HepG2 (cell line): ENCODE measurements around the gene MYO7B. TPM values are rescaled to one million over a fixed set of nuclear protein-coding genes. Genes with fewer than 3 reads are reported as not detected.

Source experiments
- ATAC-seq: fragments of 200-7000 bp; cut with Tn5 transposase; 3 replicates; pipeline ENCODE4 v1.9.1; 2020; ENCODE audit warnings: mild to moderate bottlenecking, moderate library complexity
- BruUV-seq: library from RNA; stranded (reverse); fragments of 400-500 nt; replicated peaks from 2 replicates; lab custom pipeline; 2021; lab: Mats Ljungman, UMichigan
- CTCF ChIA-PET: fragments of 300-600 bp; formaldehyde crosslinking; extraction: SDS; loops from one replicate; lab custom pipeline; 2021; ENCODE audit warnings: low total read pairs, inconsistent platforms, low intra/inter-chr PET ratio; lab: Yijun Ruan, JAX
- POLR2A ChIA-PET: fragments of 350-600 bp; sonication (Branson Sonifier 250); formaldehyde crosslinking; loops from one replicate; lab custom pipeline; 2020; ENCODE audit warnings: antibody characterized with exemption, inconsistent platforms; lab: Yijun Ruan, JAX
- DNase-seq: peaks from one replicate; pipeline ENCODE4 v3.0.0-alpha.2; 2015; ENCODE audit warnings: low spot score
- FAIRE-seq: peaks from 3 replicates; lab custom pipeline; 2011; peaks lifted over from hg19 to GRCh38; lab: Jason Lieb, UNC
- H2AFZ ChIP-seq: one replicate; pipeline ENCODE4 v1.6.1; 2011; ENCODE audit warnings: low read length, inconsistent platforms
- H3K27ac ChIP-seq: fragments of 300-600 bp; 3 replicates; pipeline ENCODE4 v1.8.0; 2011; ENCODE audit warnings: mixed run types, mild to moderate bottlenecking, mixed read lengths, low read length, inconsistent platforms; ENCODE audit not compliant: insufficient read depth; ENCODE audit errors: extremely low read length
- H3K27me3 ChIP-seq, 2 experiments: fragments of 200-600 bp in 1 of 2; 2 replicates in 1 of 2; 3 replicates in 1 of 2; pipeline versions ENCODE4 v1.6.0 to v1.8.0; 2011; ENCODE audit warnings: low read length in 2 of 2, mild to moderate bottlenecking in 2 of 2, moderate library complexity in 2 of 2, inconsistent platforms in 1 of 2; ENCODE audit not compliant: insufficient read depth in 2 of 2, control insufficient read depth in 1 of 2
- H3K36me3 ChIP-seq, 2 experiments: fragments of 200-600 bp in 1 of 2; replicated peaks in 1 of 2; 2 replicates in 1 of 2; 3 replicates in 1 of 2; pipeline versions ENCODE4 v1.5.1 to v1.8.0; 2011; ENCODE audit warnings: low read length in 2 of 2, inconsistent platforms in 1 of 2; ENCODE audit not compliant: insufficient read depth in 2 of 2, control insufficient read depth in 1 of 2
- H3K4me1 ChIP-seq: 2 replicates; pipeline ENCODE4 v1.5.1; 2012; ENCODE audit warnings: low read length, inconsistent platforms; ENCODE audit not compliant: insufficient read depth
- H3K4me2 ChIP-seq: 2 replicates; pipeline ENCODE4 v1.6.0; 2011; ENCODE audit warnings: low read depth, low read length, inconsistent platforms
- H3K4me3 ChIP-seq, 3 experiments: fragments of 200-600 bp in 1 of 3; sonication (generic), shearing (Covaris generic) in 1 of 3; replicated peaks in 1 of 3; 2 replicates each; pipeline ENCODE4 v1.5.1; 2011 to 2016; ENCODE audit warnings: low read length in 3 of 3, inconsistent platforms in 2 of 3, low read depth in 2 of 3, mild to moderate bottlenecking in 2 of 3, control low read depth in 1 of 3, mixed read lengths in 1 of 3; ENCODE audit not compliant: insufficient read depth in 1 of 3
- H3K79me2 ChIP-seq: one replicate; pipeline ENCODE4 v1.6.1; 2011; ENCODE audit warnings: low read length, inconsistent platforms; ENCODE audit not compliant: insufficient read depth
- H3K9ac ChIP-seq: 2 replicates; pipeline ENCODE4 v1.6.0; 2011; ENCODE audit warnings: mild to moderate bottlenecking, low read depth, low read length, inconsistent platforms; ENCODE audit not compliant: insufficient read depth
- H3K9me3 ChIP-seq: 2 replicates; pipeline ENCODE4 v1.5.1; 2012; ENCODE audit warnings: mild to moderate bottlenecking, low read length
- H4K20me1 ChIP-seq: 2 replicates; pipeline ENCODE4 v1.6.0; 2011; ENCODE audit warnings: inconsistent platforms, mild to moderate bottlenecking, low read length, moderate library complexity; ENCODE audit not compliant: insufficient read depth
- DBP ChIP-seq: sonication (generic); formaldehyde crosslinking; IDR thresholded peaks from 2 replicates; pipeline ENCODE4 v1.4.0; 2020; ENCODE audit warnings: missing genetic modification reagents; ENCODE audit errors: not compliant biosample characterization
- FOXK1 ChIP-seq: sonication (generic); formaldehyde crosslinking; IDR thresholded peaks from 2 replicates; pipeline ENCODE4 v1.4.0; 2020; ENCODE audit warnings: low read depth, missing genetic modification reagents, borderline replicate concordance
- HDAC6 ChIP-seq: fragments of 200-600 bp; sonication (generic); IDR thresholded peaks from 2 replicates; pipeline ENCODE4 v1.7.0; 2017; ENCODE audit warnings: mild to moderate bottlenecking, antibody characterized with exemption, low read length, low read depth
- NFIB ChIP-seq: sonication (generic); formaldehyde crosslinking; IDR thresholded peaks from 2 replicates; pipeline ENCODE4 v1.9.0; 2021; ENCODE audit warnings: missing genetic modification reagents, mild to moderate bottlenecking, borderline replicate concordance
- SRSF4 ChIP-seq: fragments of 200-400 bp; formaldehyde crosslinking; IDR thresholded peaks from one replicate; pipeline ENCODE4 v1.6.1; 2018; ENCODE audit warnings: mild to moderate bottlenecking, low read depth, low read length, moderate library complexity; ENCODE audit not compliant: poor library complexity, severe bottlenecking
- TOE1 ChIP-seq: sonication (generic); formaldehyde crosslinking; IDR thresholded peaks from 2 replicates; pipeline ENCODE4 v1.4.0; 2020; ENCODE audit warnings: mild to moderate bottlenecking, missing genetic modification reagents
- WGBS: methylation state at CpG from one replicate; pipeline ENCODE4 v1.1.6; 2017; ENCODE audit warnings: low lambda C conversion rate; 5-methylcytosine and 5-hydroxymethylcytosine counted together
- in situ Hi-C: cut with HindIII; loops from 2 replicates; pipeline ENCODE4 v1.10.0; 2017; ENCODE audit warnings: low pct_unique_long_range_greater_than_20kb; ENCODE audit not compliant: extremely low pct_ligation_motif_present
- intact Hi-C: fragments of 100-400 bp; cut with micrococcal nuclease; formaldehyde crosslinking; loops from one replicate; pipeline ENCODE4 v1.10.0; 2022; ENCODE audit not compliant: unreplicated experiment
- polyA plus RNA-seq, 8 experiments: library from polyadenylated mRNA; depleted of rRNA in 3 of 8; stranded (reverse) in 7 of 8; unstranded in 1 of 8; fragments of >200 nt; fragmentation: Illumina TruSeq in 4 of 8; extraction: Trizol in 4 of 8; gene quantifications; 2 replicates each; pipeline versions ENCODE4 v1.2.1 to v1.2.3, GENCODE V29; 2011 to 2016; ENCODE audit warnings: low read depth in 4 of 8, missing spikeins in 1 of 8, mixed read lengths in 1 of 8; ENCODE audit not compliant: insufficient read depth in 1 of 8
- total RNA-seq, 5 experiments: library from RNA; depleted of rRNA; stranded (reverse); fragments of >200 nt; fragmentation: Illumina TruSeq; extraction: Trizol; gene quantifications; 2 replicates each; pipeline ENCODE4 v1.2.3, GENCODE V29; 2016; ENCODE audit warnings: low read depth in 1 of 5
- TF ChIP-seq, protein P1 (sequence below): sonication (generic); formaldehyde crosslinking; IDR thresholded peaks from 2 replicates; pipeline ENCODE4 v1.4.0; 2020; ENCODE audit warnings: missing genetic modification reagents, borderline replicate concordance

The MYO7B gene
- total and polyA plus RNA-seq, 2 of the 13 experiments (the other 11 are each of a cell fraction or from before 2014, with no cell fraction given), result not detected

GRCh38 chr2:127545796-127546195, 10.3 kb downstream of the MYO7B start:
- intact Hi-C loops, result no loop called here
- H3K79me2 ChIP-seq, result no peaks in the 10 kb centered on the region
- peaks cover 1 to 30% of the 10 kb centered on the region in 2 experiments; a peak in 1 of 5 replicates for H3K27me3 ChIP-seq
- no peaks in the 10 kb centered on the region for H4K20me1 ChIP-seq
- DNase-seq, result no peak
- H3K27ac ChIP-seq, result no peak overlapping the region
- H3K4me2 ChIP-seq, result no peak overlapping the region
- peaks cover 17% of the 10 kb centered on the region for H3K4me1 ChIP-seq
- CTCF ChIA-PET, result no interaction called here
- POLR2A ChIA-PET, result no interaction called here
- no peak overlapping the region for H3K4me3 ChIP-seq
- no peaks in the 10 kb centered on the region for H3K9me3 ChIP-seq
- H2AFZ ChIP-seq, result no peak overlapping the region
- no peaks in the 10 kb centered on the region for H3K36me3 ChIP-seq
- no peak overlapping the region for H3K9ac ChIP-seq
- no peak for FAIRE-seq
- in situ Hi-C loops, result no loop called here
- WGBS, result no CpG with 5 or more reads among the region's 1 CpG
- BruUV-seq, result no TSS peak
- TF ChIP-seq SRSF4, result no peak
- TF ChIP-seq TOE1, result no peak
- no peak for TF ChIP-seq NFIB (CRISPR knock-in tag)
- TF ChIP-seq, protein P1, sequence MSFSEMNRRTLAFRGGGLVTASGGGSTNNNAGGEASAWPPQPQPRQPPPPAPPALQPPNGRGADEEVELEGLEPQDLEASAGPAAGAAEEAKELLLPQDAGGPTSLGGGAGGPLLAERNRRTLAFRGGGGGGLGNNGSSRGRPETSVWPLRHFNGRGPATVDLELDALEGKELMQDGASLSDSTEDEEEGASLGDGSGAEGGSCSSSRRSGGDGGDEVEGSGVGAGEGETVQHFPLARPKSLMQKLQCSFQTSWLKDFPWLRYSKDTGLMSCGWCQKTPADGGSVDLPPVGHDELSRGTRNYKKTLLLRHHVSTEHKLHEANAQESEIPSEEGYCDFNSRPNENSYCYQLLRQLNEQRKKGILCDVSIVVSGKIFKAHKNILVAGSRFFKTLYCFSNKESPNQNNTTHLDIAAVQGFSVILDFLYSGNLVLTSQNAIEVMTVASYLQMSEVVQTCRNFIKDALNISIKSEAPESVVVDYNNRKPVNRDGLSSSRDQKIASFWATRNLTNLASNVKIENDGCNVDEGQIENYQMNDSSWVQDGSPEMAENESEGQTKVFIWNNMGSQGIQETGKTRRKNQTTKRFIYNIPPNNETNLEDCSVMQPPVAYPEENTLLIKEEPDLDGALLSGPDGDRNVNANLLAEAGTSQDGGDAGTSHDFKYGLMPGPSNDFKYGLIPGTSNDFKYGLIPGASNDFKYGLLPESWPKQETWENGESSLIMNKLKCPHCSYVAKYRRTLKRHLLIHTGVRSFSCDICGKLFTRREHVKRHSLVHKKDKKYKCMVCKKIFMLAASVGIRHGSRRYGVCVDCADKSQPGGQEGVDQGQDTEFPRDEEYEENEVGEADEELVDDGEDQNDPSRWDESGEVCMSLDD, result no peak
- no peak for TF ChIP-seq DBP (CRISPR knock-in tag)
- no peak for TF ChIP-seq FOXK1 (CRISPR knock-in tag)
- TF ChIP-seq HDAC6, result no peak
- ATAC-seq, result no peak
